Measurements from ENCODE around the gene MUL1. TPM values are rescaled to one million over a fixed set of nuclear protein-coding genes. Genes with fewer than 3 reads are reported as not detected.
"Not testable (repeated sequence)": the region's sequence is repeated elsewhere in the genome, so short reads cannot be mapped to it uniquely, and the experiment has no call there.

Gene MUL1
- total and polyA plus RNA-seq, 4 donors = 6.0 to 32.6 (median 24.6) TPM

DNA sequence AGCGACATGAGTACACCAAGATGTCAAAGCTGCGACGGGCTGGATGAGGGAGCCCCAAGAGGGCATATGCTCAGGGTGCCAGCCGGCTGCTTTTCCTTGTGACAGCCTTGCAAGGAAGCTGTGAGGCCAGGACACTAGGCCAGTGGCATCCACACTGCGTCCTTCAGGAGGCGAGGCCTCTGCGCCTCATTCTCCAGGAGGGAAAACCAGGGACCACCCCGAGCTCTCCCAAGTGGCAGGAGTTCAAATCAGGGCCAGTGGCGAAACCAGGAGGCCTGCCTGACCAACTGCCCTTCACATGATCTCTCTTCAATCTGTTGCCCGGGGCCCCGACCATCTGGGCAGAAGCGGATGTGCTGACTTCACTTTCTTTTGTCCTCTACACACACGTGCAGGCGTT, 8.2 kb downstream of the MUL1 start:
- Histone ChIP-seq H3K9ac (ENCODE audit: insufficient read depth in 1 of 2, low read length in 2 of 2) (no peak overlapping the region), H3K36me3 (ENCODE audit: control insufficient read depth in 4 of 4, insufficient read depth in 4 of 4, low read length in 4 of 4) (peaks cover 22 to 38% (median 25%) of the 10 kb centered on the region in 4 donors), H3K27me3 (ENCODE audit: control insufficient read depth in 3 of 3, insufficient read depth in 3 of 3, low read length in 2 of 3) (no peaks in the 10 kb centered on the region), H3K27ac (ENCODE audit: low read depth in 1 of 2, low read length in 1 of 2) (no peak overlapping the region), H3K4me3 (no peak overlapping the region), H3K4me1 (ENCODE audit: control insufficient read depth in 5 of 5, insufficient read depth in 5 of 5, low read length in 5 of 5) (peaks cover 0 to 5% (median 0%) of the 10 kb centered on the region in 5 donors), H3K9me3 (ENCODE audit: control insufficient read depth in 4 of 4, insufficient read depth in 3 of 4, low read length in 3 of 4) (no peaks in the 10 kb centered on the region)
- no peak for TF ChIP-seq CTCF (IDR thresholded peaks at IDR 0.05; ENCODE audit: control extremely low read depth, extremely low read depth)
- 92 to 96% methylated on average over 14 of the region's 14 CpGs for WGBS, 2 donors
- no peak for DNase-seq
- no peak for ATAC-seq (ENCODE audit: insufficient read depth, low FRiP score)

- no peaks in the 10 kb centered on the region for H3K27me3 ChIP-seq (ENCODE audit: control insufficient read depth in 3 of 3, insufficient read depth in 3 of 3, low read length in 2 of 3)
- H3K36me3 ChIP-seq (ENCODE audit: control insufficient read depth in 4 of 4, insufficient read depth in 4 of 4, low read length in 4 of 4) = peaks cover 22 to 38% (median 24%) of the 10 kb centered on the region in 4 donors
- H3K9ac ChIP-seq (ENCODE audit: insufficient read depth in 1 of 2, low read length in 2 of 2) = no peak overlapping the region
- H3K4me3 ChIP-seq = no peak overlapping the region
- WGBS, 2 donors = 89 to 95% methylated on average over 5 of the region's 5 CpGs
- no peak overlapping the region for H3K27ac ChIP-seq (ENCODE audit: low read depth in 1 of 2, low read length in 1 of 2)
- H3K4me1 ChIP-seq (ENCODE audit: control insufficient read depth in 5 of 5, insufficient read depth in 5 of 5, low read length in 5 of 5) = peaks cover 0 to 6% (median 2%) of the 10 kb centered on the region in 5 donors
- TF ChIP-seq CTCF (IDR thresholded peaks at IDR 0.05; ENCODE audit: control extremely low read depth, extremely low read depth) = no peak
- DNase-seq = no peak
- H3K9me3 ChIP-seq (ENCODE audit: control insufficient read depth in 4 of 4, insufficient read depth in 3 of 4, low read length in 3 of 4) = no peaks in the 10 kb centered on the region
- no peak for ATAC-seq (ENCODE audit: insufficient read depth, low FRiP score)
Observed at GRCh38 chr1:20499105-20499504, 8.8 kb downstream of the MUL1 start.

- Histone ChIP-seq H3K4me1 (ENCODE audit: control insufficient read depth in 5 of 5, insufficient read depth in 5 of 5, low read length in 5 of 5) (peaks cover 0 to 8% (median 0%) of the 10 kb centered on the region in 5 donors), H3K27ac (ENCODE audit: low read depth in 1 of 2, low read length in 1 of 2) (no peak overlapping the region), H3K4me3 (no peak overlapping the region), H3K9ac (ENCODE audit: insufficient read depth in 1 of 2, low read length in 2 of 2) (no peak overlapping the region), H3K36me3 (ENCODE audit: control insufficient read depth in 4 of 4, insufficient read depth in 4 of 4, low read length in 4 of 4) (peaks cover 17 to 38% (median 24%) of the 10 kb centered on the region in 4 donors), H3K9me3 (ENCODE audit: control insufficient read depth in 4 of 4, insufficient read depth in 3 of 4, low read length in 3 of 4) (no peaks in the 10 kb centered on the region), H3K27me3 (ENCODE audit: control insufficient read depth in 3 of 3, insufficient read depth in 3 of 3, low read length in 2 of 3) (no peaks in the 10 kb centered on the region)
- DNase-seq = no peak
- WGBS, 2 donors = 94% methylated on average over 7 of the region's 7 CpGs
- ATAC-seq (ENCODE audit: insufficient read depth, low FRiP score) = no peak
- TF ChIP-seq CTCF (IDR thresholded peaks at IDR 0.05; ENCODE audit: control extremely low read depth, extremely low read depth) = no peak
Observed at GRCh38 chr1:20498116-20498515, 9.8 kb downstream of the MUL1 start.

DNA sequence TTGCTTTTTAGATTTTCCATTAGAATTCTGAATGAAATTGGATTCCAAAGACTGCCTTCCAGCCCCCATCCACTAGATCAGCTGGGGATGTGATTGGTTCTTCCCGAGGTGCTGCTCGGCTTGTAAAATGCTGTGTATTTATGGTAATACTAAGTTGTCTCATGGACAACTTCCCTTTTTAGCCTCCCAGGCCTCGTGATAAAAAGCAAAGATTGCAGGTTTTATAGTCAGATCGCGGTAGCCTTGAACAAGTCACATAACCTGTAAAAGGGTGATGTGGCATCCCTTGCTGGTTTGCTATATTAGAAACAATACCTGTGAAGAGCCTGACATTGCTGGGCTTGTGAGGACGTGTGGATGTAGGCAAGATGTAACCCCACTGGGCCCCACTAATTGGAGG, 10.4 kb downstream of the MUL1 start:
- ATAC-seq (ENCODE audit: insufficient read depth, low FRiP score) = no peak
- Histone ChIP-seq H3K9me3 (ENCODE audit: control insufficient read depth in 4 of 4, insufficient read depth in 3 of 4, low read length in 3 of 4) (no peaks in the 10 kb centered on the region), H3K4me3 (no peak overlapping the region), H3K9ac (ENCODE audit: insufficient read depth in 1 of 2, low read length in 2 of 2) (no peak overlapping the region), H3K27ac (ENCODE audit: low read depth in 1 of 2, low read length in 1 of 2) (no peak overlapping the region), H3K4me1 (ENCODE audit: control insufficient read depth in 5 of 5, insufficient read depth in 5 of 5, low read length in 5 of 5) (peaks cover 0 to 8% (median 0%) of the 10 kb centered on the region in 5 donors), H3K27me3 (ENCODE audit: control insufficient read depth in 3 of 3, insufficient read depth in 3 of 3, low read length in 2 of 3) (peaks cover 0 to 5% (median 0%) of the 10 kb centered on the region in 3 donors), H3K36me3 (ENCODE audit: control insufficient read depth in 4 of 4, insufficient read depth in 4 of 4, low read length in 4 of 4) (peaks cover 15 to 36% (median 24%) of the 10 kb centered on the region in 4 donors)
- DNase-seq = no peak
- WGBS, 2 donors = 69 to 71% methylated on average over 6 of the region's 6 CpGs
- no peak for TF ChIP-seq CTCF (IDR thresholded peaks at IDR 0.05; ENCODE audit: control extremely low read depth, extremely low read depth)

DNA sequence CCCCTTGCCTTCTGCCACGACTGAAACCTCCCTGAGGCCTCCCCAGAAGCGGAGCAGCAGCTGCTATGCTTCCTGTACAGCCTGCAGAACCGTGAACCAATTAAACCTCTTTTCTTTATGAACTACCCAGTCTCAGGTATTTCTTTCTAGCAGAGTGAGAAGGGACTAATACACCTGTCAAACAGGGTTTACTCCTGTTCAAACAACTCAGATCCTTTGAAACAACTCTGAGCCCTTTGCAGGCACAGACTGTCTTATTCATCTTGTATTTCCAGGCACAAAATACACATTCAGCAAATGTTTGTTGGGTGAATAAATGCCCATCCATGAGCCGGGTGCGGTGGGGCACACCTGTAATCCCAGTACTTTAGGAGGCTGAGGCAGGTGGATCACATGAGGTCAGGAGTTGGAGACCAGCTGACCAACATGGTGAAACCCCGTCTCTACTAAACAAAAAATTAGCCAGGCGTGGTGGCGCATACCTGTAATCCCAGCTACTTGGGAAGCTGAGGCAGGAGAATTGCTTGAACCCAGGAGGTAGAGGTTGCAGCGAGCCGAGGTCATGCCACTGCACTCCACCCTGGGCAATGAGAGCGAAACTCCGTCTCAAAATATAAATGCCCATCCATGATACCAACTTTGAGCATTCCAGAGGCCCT, 11.1 kb downstream of the MUL1 start:
- not testable (repeated sequence) for H3K4me1 ChIP-seq (ENCODE audit: control insufficient read depth in 5 of 5, insufficient read depth in 5 of 5, low read length in 5 of 5); DNase-seq; H3K9me3 ChIP-seq (ENCODE audit: control insufficient read depth in 4 of 4, insufficient read depth in 3 of 4, low read length in 3 of 4); H3K4me3 ChIP-seq; H3K9ac ChIP-seq (ENCODE audit: insufficient read depth in 1 of 2, low read length in 2 of 2); ATAC-seq (ENCODE audit: insufficient read depth, low FRiP score); H3K27me3 ChIP-seq (ENCODE audit: control insufficient read depth in 3 of 3, insufficient read depth in 3 of 3, low read length in 2 of 3); H3K27ac ChIP-seq (ENCODE audit: low read depth in 1 of 2, low read length in 1 of 2)
- peaks cover 13 to 32% (median 20%) of the 10 kb centered on the region in 4 donors for H3K36me3 ChIP-seq (ENCODE audit: control insufficient read depth in 4 of 4, insufficient read depth in 4 of 4, low read length in 4 of 4)
- 88 to 92% methylated on average over 12 of the region's 12 CpGs for WGBS, 2 donors
